KG1 (cell line): Measurements from ENCODE around the gene CHRNB4.

Experiments used
- DNase-seq: peaks from one replicate; lab custom pipeline; 2025; lab: John Stamatoyannopoulos, UW

The CHRNB4 gene

DNA sequence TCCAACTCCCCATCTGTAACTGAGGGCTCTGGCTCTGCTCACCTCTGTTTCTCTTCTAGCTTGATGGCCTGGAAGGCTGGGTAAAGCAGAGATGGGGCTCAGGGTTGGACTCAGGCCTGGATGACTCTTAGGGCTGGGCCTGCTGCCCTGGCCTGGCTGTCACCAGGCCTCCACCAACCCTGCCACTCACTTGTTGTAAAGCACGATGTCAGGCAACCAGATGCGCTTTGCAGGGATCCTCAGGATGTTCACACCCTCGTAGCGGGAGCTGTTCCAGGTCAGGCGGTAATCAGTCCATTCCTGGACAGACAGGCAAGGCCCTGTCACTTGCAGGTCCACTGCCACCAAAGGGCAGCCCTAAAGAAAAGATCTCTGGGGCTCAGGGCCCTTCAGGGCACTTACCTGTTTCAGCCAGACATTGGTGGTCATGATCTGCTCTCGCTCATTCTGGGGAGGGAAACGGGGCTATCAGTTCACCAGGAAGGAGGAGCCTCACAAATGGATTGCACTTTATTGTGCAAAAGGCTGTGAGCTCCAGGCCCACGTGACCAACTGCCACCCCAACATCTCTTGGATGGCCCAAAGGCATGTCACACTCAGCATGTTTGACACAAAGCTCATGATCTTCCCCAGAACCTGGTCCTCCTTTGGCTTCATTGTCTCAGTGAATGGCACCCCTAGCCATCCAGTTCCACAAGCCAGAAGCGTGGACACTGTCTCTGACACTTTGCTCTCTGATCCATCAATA, 9.9 kb downstream of the CHRNB4 start:
- no peak for DNase-seq

DNA sequence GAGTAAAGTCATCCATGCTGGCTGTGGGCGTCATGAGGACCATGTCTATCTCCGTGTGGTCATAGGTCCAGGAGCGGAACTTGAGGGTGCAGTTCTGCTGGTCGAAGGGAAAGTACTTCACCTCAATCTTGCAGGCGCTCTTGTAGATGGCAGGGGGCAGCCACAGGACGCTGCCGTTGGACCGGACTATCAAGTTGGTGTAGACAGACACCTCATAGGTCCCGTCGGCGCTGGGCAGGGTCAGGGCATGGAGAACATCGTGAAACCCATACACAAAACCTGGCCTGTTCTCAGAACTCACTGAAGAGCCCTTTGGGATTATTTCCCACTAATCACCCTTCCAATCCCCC, 11.3 kb downstream of the CHRNB4 start:
- DNase-seq = no peak

DNA sequence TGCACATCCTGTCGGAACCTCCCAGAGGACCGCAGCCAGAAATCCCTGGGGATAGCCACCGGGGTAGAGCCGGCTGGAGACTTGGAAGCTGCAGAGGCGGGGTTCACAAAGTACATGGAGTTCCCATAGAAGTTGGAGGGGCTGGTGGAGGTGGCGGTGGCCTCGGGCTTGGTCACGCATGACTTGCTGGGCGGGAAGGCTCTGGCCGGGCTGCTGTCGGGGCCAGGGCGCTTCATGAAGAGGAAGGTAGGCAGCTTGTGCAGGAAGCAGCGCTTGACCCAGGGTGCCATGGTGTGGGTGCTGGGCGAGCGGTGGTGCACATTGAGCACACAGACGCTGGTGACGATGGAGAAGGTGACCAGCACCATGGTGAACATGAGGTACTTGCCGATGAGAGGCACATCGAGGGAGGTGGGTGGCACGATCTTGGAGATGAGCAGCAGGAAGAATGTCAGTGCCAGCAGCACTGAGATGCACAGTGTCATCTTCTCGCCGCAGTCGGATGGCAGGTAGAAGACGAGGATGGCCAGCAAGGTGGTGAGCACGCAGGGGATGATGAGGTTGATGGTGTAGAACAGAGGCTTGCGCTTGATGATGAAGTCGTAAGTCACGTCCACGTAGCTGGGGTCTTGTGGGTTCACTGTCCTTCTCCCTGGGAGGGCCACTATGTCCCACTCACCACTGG, 11.8 kb downstream of the CHRNB4 start:
- no peak for DNase-seq

DNA sequence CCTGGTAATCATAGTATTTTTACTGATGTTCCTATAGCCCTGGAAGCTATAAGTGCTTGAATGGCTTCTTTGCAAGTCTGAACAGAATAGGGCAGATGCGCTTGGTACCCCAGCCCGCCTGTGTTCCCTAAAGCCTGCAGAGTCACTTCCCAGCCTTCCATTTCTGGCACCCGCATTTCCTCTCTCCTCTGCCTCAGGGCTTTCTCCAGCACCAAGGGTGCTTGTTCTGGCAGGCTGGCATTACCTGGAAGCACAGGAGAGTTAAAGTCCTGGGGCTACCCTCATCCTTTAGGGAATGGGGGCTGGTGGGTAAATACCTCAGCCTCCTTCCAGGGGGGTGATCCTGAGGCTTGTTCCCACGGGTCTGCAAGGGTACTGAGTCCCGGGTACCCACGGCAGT, 12.8 kb downstream of the CHRNB4 start:
- DNase-seq = no peak

DNA sequence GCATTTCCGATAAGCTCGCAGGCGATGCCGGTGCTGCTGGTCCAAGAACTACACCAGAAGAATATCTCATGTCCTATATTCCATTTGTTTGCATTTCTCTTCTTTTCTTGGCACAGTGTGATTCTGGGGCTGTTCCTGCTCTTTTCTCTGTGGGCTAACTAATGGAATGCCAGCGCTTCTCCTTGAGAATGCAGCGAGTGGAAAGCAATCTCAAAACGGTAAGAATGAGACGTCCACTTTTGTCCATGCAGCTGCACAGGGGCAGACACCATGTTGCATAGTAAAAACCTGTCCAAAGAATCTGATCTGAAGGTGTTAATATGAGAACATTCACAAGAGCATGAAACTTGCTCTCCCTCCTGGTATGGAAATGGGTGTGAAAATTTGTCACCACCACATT, 13.7 kb downstream of the CHRNB4 start:
- DNase-seq = no peak

DNA sequence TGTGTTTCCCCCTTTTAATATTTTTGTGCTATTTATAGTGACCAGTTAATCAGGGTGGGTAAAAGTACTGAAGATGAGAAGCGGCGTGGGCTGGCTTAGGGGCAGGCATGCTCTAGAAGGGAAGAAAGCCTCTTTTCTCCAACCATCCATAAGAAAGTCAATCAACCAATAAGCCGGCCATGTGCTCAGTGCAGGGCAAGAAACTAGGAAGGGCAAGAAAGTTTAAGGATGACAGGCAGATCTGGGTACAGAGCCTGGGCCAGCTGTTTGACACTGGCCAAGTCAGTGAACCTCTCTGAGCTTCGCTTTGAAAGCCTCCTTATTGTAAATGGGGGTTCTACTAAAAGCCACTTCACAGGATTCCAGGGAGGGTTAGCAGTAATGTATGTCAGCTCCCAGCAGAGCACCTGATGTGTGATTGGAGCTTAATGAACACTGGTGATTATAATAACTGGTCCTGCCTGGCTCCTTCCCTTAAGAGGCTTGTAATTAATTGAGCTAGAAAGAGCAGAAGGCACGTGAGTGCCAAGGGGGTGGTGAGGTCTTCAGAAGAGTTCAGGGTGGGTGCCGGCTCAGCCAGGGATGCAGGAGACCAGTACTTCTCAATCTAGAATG, 14.5 kb downstream of the CHRNB4 start:
- DNase-seq = no peak

DNA sequence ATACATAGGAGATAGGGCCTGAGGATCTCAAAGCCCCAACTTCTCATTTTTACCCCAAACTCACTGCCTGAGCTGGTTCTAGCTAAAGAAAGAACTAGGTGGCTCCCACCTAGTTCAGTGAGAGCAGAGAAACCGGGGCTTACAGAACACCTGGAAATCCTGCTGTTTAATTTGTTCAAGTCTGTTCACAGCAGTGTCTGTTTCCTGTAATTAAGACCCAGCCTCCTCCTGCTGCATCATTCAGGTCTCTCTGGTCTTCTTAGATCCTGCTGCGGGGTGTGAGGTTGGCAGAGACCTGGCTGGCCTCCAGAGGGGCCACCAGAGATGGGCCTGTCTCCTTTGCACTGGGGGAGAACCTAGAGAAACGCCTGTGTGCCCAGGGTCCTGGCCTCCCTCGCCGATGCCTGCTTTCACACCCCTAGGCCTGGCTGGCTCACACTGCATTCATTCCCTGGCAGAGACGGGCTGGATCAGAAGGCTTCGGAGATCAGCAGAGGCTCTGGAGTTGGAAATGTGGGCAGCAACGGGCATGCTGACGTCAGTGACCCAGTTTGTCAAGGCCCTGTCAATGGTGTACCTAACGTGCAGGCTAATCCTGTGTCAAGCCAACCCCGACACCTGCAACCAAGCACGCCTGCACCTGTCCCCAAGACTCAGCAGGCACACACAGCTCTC, 15.3 kb downstream of the CHRNB4 start:
- DNase-seq = no peak

DNA sequence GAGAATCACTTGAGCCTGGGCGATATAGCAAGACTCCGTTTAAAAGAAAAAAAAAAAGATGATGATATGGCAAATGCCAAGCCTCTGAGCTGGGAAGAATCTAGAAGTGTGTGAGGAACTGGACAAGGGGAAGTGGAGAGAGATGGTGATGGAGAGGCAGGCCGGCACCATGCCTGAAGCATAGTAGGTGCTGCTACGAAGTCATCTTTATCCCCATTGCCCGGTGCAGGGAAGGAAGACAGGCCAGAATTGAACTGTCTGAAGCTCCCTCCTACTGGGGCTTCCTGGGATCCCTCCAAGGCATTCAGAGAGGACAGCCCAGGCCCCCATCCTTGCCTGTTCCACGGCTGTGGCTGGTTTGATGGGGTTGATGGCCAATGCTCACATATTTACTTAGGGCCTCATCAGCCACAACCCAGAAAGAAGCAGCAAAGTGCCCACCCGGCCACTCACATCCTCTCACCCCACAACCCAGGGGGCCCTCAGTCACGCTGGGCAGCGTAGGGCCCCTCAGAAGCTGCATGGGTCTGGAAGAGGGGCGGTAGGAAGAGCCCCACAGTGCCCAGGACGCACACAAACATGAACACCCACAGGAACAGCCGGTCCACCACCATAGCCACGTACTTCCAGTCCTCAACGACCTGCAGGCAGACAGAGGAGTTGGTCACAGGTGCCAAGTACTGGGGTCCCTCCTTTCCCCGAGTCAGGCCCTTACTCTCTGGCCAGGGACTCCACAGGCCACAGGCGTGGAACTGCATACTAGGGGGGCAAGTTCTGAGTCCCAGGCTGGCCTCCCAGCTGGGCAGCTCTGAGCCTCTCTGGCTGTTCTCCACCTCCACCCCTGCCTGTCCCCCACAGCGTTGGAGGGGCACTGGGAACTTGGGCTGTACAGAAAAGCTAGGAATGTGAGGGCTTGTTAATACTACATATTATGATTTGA, 16.1 kb downstream of the CHRNB4 start:
- no peak for DNase-seq

DNA sequence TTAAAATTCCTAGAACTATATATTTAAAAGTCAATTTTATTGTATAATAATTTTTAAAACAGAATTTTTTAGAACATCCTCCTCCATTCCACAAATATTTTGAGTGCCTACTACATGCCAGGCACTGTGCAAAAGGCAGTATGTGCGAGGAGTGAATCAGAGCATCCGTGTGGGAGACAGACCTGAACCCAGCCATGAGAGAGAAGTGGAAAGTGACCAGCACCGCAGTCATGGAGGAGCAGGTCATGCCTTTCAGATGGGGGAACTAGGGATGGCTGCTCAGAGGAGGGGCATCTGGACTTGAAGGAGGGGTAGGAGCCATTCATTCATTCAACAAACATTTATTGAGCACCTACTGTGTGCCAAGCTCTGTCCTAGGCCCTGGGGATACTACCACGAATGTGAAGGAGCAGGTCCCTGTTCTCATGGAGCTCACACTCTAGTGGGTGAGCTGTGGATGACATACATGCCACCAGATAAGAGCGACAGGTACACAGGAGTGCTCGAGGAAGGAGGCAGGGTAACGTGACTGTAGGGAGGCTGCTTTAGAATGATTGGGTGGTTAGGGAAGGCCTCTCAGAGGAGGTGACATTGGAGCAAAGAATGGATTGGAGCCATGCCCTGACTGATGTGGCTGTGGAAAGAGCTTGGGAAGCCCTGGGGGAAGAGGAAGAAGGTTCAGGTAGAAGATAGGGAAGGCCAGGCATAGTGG, 17.1 kb downstream of the CHRNB4 start:
- DNase-seq = no peak

DNA sequence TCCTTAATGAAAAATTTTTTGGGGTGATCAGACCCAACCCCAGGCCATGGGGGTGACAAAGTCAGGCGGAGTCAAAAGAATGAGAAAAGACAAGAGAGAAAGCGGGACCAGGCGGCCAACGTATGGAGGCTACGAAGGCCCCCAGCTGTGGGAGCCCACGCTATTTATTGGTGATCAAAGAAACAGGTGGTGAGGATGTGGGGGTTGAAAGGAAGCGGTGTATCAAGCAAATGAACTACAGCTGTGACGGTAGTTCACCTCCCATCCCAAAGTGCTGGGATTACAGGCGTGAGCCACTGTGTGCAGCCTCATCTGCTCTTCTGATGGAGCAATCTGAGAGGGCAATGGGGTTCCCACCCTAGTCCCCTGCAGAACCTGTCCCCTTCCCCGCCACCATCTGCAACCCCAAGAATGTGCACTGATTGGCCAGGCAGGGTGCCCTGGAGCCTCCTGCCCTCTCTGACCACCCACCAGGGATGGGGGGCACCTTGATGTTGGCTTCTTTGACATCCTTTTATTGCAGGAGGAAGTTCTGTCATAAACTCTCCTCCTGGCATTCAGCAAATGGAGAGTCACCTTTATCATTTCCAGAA, 19.1 kb downstream of the CHRNB4 start:
- DNase-seq = no peak

DNA sequence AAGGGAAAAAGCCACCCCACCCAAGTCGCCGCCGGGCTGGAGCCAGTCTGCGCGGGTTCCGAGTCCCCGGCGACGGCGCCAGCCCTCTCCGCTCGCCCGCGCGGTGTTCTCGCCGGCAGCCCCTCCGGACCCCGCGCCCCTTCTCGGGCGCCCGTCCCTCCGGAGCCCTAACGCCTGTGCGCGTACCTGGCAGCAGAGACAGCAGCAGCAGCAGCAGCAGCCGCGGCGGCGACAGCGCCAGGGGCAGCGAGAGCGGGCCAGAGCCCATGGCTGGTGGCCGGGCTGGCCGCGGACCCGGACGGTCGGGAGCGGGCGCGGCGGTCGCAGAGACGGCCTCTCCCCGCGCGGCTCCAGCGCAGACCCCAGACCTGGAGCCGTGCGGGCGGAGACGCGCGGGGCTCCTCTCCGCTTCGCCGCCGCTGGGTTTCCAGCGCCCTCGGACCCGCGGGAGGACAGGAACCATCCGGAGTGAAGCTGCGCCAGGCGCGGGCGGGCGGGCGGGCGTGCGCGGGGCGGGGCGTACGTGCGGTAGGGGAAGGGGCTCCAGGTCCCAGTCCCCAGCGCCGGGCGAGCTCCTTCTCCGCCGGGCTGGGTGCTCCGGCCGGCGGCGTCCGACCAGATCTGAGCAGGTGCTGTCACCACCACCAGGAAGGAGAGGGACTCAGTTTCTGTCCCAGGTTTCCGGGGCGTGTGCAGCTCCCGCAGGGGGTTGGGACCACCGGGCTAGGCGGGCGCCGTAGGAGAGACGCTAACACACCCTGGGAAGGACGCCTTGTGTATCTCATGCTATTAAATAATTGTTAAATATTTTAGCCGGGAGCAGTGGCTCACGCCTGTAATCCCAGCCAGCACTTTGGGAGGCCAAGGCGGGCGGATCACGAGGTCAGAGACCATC, 20.2 kb downstream of the CHRNB4 start, which contains the start of gene CHRNA3:
TSS of gene CHRNA3 (minus strand) at position 470 of the 895 bp plus-strand sequence. CDS start at position 268, 202 bp downstream.
- DNase-seq = no peak

DNA sequence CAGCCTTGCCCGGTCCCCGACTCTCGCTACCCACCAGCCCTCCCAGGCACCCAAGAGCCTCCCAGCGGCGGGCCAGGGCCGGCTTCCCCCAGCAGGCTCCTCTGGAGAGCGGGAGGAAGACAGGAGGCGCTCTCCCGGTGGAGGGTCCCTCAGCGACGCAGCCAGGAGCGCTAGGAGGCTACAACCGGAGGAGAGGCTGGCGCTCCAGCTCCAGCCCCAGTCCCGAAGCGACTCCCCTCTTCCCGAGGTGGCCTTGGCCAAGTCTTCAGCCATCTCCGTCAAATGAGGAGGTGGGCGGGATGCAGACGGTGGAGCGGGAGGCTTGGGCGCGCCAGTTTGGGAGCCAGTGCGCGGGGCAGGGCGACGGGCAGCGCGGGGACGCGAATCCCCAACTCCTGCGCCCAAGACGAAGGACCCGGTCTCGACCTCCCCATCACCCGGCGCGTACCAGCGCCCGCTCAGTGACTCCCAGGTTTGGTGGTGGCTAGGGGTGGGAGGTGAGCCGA, 20.9 kb downstream of the CHRNB4 start:
- DNase-seq = no peak

DNA sequence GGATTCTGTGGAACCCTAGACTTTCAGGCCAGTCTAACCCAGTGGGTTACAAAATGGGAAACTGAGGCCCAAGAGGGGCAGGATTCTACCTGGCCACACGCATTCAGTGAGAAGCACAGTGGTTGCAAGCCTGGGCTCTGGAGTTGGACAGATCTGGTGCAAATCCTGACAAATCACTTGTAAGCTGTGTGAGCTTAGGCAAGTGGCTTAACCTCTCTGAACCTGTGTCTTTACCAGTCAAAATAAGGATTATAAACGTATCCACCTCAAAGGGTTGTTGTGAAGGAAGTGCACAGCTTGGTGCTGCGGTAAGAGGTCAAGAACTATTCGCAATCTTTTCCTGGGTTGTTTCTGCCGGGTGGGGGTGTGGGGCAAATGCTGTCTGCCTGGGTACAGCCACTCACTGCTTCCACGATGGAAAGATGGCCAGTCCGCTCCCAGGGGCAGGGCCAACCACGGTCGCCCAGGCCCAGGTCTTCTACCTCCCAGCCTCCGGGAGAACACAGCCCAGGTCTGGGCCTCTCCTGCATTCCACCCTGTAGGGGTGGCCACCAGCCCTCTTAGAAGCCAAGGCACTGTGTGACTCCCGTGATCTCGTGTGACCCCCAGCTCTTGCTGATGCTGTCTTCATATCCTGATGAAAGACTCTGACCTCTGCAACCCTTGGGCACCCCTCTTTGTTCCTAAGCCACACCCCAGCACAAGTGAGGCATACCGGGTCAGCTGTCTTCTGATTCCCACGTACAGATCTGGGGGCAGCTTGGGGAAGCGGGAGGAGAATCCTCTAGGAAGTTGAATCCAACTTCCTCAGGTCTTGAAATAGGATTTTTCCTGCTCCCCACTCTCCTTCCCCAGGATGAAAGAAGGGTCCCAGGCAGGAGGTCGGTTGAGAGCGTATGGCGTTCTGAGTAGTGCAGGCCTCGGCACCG, 21.7 kb downstream of the CHRNB4 start:
- DNase-seq = no peak

DNA sequence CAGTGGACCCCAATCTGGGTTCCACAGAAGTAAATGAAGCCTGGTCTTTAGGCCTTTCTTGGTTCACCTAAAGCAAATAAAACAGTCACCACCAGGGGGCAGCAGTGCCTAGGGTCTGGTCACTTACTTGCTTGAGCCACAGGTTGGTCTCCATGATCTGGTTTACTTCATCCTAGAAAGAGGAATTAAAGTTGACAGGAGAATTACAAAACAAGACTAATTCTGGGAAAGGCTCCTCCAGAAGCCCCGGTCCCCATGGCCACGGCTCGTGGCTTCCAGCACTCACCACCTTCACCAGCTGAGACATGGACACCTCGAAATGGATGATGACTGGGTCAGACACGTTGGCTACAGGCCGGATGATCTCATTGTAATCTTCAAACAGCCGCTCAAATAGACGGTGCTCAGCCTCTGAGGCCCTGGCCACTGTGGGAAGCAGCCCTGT, 22.5 kb downstream of the CHRNB4 start:
- DNase-seq = peak; percentile 86

DNA sequence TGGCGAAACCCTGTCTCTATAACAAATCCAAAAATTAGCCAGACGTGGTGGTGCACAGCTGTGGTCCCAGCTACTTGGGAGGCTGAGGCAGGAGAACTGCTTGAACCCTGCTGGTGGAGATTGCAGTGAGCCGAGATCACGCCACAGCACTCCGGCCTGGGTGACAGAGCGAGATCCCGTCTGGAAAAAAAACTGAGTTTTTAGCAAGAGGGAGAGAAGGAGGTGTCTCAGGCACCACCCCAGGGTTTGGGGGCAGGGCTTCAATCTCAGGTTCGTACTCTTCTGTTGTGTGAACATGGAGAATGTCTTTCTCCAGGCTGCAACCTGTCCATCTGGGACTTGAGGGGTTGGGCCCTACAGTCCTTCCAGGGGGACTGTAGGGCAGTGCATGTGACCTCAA, 22.9 kb downstream of the CHRNB4 start:
- no peak for DNase-seq

DNA sequence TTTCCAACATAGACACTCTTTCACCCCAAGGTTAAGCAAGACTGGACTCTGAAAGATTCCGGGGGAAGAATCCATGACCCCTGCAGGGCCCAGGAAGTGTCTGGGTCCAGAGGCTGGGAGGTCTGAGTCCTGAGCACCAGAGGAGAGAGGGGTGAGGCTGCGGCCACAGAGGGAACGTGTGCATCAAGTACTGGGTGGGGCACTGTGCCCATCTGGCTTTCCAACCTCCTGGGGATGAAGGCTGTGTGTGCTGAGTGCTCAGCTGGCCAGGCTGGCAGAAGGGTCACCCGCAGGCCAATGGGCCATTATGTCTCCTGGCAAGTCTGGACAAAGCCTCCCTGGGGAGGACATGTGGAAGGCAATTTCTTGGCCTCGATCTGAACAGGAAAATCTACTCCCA, 23.5 kb downstream of the CHRNB4 start:
- no peak for DNase-seq

DNA sequence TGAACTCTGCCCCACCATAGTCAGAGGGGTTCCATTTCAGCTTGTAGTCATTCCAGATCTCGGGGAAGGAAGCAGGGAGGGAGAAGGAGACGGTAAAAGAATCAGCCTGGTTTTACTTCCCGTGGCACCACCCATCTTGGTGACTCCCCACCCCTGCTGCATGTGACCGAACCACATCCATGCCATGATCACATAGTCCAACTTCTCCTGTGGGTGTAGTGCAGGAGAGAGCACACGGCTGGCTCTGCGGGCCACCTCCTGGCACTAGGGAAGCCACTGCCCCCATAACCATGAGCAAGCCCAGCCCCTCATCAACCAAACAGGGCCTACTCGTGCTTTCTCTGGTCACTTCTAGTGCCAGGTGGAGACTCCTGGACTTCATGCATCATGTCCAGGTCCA, 23.9 kb downstream of the CHRNB4 start:
- DNase-seq = no peak

DNA sequence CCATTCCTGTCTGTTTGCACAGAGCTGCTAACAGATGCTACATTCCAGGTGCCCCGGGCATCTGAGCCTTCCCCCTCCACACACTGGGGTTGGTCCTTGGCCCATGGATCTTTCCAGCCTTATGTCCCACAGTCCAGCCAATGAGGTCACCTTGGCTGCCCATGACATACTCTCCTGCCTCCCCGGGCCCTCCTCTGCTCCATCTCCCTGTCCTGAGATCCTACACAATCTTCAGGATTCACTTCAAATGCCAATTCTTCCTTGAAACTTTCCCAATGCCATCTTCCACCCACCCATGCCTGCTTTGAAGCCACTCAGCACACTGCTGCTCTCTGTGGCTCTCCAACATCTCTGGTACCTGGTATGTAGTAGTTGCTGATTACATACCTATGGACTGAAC, 24.5 kb downstream of the CHRNB4 start:
- DNase-seq = no peak
